HUES6 (cell line): ENCODE data around the gene B4GALT3.

Source experiments
- H3K27ac ChIP-seq: 2 replicates; pipeline ENCODE4 v1.7.0; 2013; ENCODE audit warnings: low read depth, mild to moderate bottlenecking, low read length, inconsistent platforms
- H3K27me3 ChIP-seq: 2 replicates; pipeline ENCODE4 v1.6.1; 2013; ENCODE audit warnings: low read length; ENCODE audit not compliant: control insufficient read depth, insufficient read depth
- H3K36me3 ChIP-seq: 2 replicates; pipeline ENCODE4 v1.6.1; 2013; ENCODE audit warnings: low read length; ENCODE audit not compliant: control insufficient read depth, insufficient read depth
- H3K4me1 ChIP-seq: 2 replicates; pipeline ENCODE4 v1.6.1; 2013; ENCODE audit warnings: low read length; ENCODE audit not compliant: control insufficient read depth, insufficient read depth
- H3K4me3 ChIP-seq: 2 replicates; pipeline ENCODE4 v1.5.1; 2013; ENCODE audit warnings: low read depth, low read length
- H3K9ac ChIP-seq: one replicate; pipeline ENCODE4 v1.6.1; 2013; ENCODE audit warnings: mild to moderate bottlenecking, low read length
- H3K9me3 ChIP-seq: 2 replicates; pipeline ENCODE4 v1.6.1; 2013; ENCODE audit warnings: low read depth, low read length; ENCODE audit not compliant: control insufficient read depth, insufficient read depth

B4GALT3 gene

DNA sequence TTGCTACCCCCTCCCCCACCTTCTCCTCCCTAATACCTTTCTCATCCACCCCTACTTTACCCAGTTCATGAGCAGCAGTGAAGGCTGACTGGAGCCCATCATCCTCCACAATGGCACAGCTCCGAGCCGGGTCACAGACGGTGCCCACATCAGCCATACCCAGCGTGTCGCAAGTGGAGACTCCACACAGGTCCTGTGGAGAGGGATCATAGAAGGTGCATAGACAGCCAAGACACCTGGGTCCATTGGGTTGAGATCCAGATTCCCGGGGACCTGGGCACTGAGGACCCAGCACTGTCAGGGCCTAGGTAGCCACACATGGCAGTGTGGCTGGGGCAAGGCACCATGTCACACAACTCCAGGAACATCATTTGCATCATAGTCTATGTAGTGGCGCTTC is 18.8 kb upstream of the B4GALT3 start:
- Histone ChIP-seq H3K9me3 (no peaks in the 10 kb centered on the region), H3K27ac (no peak overlapping the region), H3K4me1 (peaks cover 50% of the 10 kb centered on the region), H3K27me3 (no peaks in the 10 kb centered on the region), H3K9ac (no peak overlapping the region), H3K36me3 (peaks cover 21% of the 10 kb centered on the region), H3K4me3 (no peak overlapping the region)

DNA sequence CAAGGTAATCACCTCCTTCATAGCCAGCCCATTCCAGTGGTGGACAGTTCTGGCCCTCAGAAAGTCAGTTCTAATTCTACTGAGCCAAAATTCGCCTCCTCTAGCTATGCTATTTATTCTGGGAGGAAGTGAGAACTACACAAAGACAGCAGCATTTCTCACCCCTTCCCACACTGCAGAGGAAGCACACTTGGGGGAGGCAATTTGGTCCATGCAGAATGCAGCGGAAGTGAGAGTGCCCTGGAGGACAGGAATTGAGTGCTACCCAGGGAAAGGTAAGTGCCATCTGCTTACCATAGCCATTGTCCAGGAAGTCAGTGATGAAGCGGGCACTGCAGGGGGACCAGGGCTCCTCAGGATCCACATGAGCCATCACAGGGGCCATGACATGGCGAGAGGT is 17.9 kb upstream of the B4GALT3 start:
- Histone ChIP-seq H3K9me3 (no peaks in the 10 kb centered on the region), H3K27ac (no peak overlapping the region), H3K4me3 (no peak overlapping the region), H3K36me3 (peaks cover 21% of the 10 kb centered on the region), H3K9ac (no peak overlapping the region), H3K27me3 (no peaks in the 10 kb centered on the region), H3K4me1 (peaks cover 44% of the 10 kb centered on the region)

DNA sequence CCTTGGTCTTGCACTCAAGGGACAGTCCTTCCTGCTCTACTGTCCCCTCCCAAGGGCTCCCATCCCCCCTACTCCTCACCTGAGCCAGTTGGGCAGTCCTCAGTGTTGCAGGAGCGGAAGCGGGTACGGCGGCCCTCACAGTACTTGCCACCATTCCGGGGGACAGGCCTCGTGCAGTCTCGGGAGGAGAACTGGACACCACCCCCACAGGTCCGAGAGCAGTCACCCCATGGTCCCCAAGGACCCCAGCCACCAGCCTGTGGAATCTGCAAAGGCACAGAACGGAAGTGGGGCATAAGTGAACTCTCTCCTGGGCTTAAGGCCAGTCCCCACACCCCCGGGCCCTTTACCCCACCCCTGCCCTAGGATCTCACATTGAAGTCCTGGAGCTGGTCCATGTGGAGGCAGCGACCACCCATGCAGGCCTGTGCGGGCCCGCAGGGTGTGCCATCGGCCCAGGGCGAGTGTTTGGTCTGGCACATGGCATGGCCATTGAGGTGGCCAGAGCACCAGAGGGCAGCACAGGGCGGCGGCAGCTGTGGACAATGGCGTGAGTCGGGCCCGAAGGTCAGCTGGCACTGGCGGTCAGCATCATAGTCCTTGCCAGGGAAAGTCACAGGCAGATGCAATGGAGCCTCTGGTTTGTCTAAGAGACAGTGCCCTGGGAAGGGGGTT is 16.4 kb upstream of the B4GALT3 start:
- Histone ChIP-seq H3K4me3 (no peak overlapping the region), H3K27me3 (no peaks in the 10 kb centered on the region), H3K27ac (no peak overlapping the region), H3K36me3 (peaks cover 21% of the 10 kb centered on the region), H3K9me3 (no peaks in the 10 kb centered on the region), H3K9ac (no peak overlapping the region), H3K4me1 (peaks cover 29% of the 10 kb centered on the region)

DNA sequence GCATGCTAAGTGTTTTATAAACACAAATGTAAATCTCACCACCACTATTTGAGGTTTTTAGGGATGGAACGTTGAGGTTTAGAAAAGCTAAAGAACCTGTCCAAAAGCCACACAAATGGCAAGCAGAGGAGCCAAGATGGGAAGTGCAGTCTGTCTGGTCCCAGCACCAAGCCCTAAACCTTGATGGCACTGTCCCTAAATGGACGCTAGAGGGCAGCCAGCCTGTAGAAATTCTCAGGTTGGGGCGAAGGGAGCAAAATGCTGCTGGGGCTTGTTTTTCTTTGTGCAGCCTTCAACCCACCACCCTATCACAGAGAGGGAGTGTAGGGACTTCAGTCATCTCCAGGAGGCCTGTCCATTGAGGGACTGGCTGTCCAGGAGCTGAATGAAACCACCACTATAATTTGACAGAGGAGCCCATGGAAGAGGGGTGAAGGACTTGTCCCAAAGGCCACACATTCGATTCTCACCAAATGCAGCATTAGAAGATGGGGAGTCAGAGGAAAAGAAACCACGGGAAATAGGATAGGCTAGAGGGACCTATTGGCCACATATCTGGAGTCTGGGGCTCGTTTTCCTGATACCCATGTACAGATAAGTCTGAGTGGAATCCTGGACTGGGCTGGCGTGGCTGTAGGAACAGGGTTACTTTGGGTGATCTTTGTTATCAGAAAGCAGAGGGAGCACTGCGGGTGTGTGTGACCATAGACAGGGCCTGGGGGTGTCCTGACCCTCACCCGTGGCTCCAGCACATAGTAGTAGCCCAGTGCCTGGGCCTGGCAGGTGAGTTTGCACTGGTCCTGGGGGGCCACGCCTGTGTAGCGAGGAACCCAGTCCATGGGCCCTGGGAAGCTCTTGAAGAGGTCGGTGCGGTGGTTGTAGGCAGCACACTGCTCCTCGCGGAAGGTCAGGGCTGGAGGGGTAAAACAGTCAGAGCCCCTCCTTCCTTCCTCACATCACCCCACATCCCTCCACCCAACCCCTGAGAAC is 15.5 kb upstream of the B4GALT3 start:
- H3K27me3 ChIP-seq = no peaks in the 10 kb centered on the region
- H3K27ac ChIP-seq = no peak overlapping the region
- peaks cover 21% of the 10 kb centered on the region for H3K36me3 ChIP-seq
- no peak overlapping the region for H3K4me3 ChIP-seq
- H3K9me3 ChIP-seq = no peaks in the 10 kb centered on the region
- H3K9ac ChIP-seq = no peak overlapping the region
- H3K4me1 ChIP-seq = peaks cover 20% of the 10 kb centered on the region

DNA sequence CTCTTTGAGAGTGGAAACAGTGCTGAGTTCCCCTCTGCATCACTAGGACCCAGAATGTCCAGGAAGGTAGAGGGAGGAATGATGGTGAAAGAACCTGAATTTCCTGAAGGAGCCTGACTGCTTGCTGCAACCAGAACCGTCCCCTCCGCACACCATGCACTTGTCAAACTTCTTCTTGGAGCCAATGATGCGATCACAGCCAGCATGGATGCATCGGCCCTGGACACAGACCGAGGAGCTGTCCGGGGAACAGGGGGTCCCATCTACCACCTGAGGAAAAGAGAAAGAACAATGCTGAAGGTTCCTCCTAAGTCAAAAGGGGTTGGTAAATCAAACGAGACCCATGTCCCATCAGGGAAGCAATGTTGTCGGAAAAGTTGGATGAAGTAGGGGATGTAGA is 14.7 kb upstream of the B4GALT3 start:
- no peak overlapping the region for H3K9ac ChIP-seq
- H3K36me3 ChIP-seq = peaks cover 21% of the 10 kb centered on the region
- no peak overlapping the region for H3K27ac ChIP-seq
- H3K27me3 ChIP-seq = no peaks in the 10 kb centered on the region
- peaks cover 12% of the 10 kb centered on the region for H3K4me1 ChIP-seq
- no peaks in the 10 kb centered on the region for H3K9me3 ChIP-seq
- H3K4me3 ChIP-seq = no peak overlapping the region

DNA sequence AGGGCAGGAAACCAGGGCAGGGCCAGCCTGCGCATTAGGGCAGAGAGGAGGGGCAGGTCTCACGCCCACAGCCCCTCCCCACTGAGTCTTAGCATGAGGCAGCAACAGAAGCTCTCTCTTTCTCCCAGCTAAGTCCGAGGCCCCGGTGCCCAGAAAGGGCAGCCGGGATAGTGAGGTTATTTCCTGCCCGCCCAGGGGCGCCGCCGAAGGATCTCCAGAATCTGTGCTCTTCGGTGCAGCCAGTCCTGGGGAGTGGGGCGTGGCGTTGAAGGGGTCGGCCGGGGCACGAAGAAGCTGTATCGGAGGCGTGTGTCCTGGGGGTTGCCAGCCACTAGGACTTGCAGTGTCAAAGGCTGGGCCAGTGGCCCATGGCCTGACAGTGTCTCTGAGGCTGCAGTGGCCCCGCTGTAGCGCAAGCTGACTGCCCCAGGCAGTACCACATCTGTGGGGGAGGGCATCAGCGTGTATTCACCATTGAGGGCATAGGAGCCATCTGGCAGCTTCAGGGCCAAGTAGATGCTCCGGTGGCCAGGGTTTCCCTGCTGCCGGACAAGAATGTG is 13.7 kb upstream of the B4GALT3 start:
- no peak overlapping the region for H3K9ac ChIP-seq
- H3K4me3 ChIP-seq = no peak overlapping the region
- no peaks in the 10 kb centered on the region for H3K9me3 ChIP-seq
- H3K36me3 ChIP-seq = peaks cover 18% of the 10 kb centered on the region
- H3K27ac ChIP-seq = no peak overlapping the region
- no peaks in the 10 kb centered on the region for H3K27me3 ChIP-seq
- H3K4me1 ChIP-seq = peaks cover 6% of the 10 kb centered on the region

DNA sequence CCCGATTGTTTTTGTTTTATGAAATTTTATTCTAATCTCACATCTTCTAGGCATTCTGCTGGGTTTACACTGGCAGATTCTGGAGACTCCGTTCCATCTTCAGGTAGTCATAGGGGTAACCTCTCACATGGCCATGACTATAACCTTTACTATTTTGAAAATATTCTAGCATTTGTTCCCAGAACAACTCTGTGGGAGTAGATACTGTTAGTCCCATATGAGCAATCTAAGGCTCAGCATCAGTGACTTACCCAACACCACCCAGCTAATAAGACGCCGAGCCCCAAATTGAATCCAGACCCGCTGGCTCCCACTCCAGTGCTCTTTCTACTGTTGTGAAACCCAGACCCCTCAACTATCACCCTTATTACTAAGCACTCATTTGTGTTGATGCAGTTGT is 11.7 kb upstream of the B4GALT3 start:
- Histone ChIP-seq H3K36me3 (peaks cover 11% of the 10 kb centered on the region), H3K27me3 (no peaks in the 10 kb centered on the region), H3K9ac (no peak overlapping the region), H3K4me1 (peaks cover 6% of the 10 kb centered on the region), H3K9me3 (no peaks in the 10 kb centered on the region), H3K27ac (no peak overlapping the region), H3K4me3 (no peak overlapping the region)

DNA sequence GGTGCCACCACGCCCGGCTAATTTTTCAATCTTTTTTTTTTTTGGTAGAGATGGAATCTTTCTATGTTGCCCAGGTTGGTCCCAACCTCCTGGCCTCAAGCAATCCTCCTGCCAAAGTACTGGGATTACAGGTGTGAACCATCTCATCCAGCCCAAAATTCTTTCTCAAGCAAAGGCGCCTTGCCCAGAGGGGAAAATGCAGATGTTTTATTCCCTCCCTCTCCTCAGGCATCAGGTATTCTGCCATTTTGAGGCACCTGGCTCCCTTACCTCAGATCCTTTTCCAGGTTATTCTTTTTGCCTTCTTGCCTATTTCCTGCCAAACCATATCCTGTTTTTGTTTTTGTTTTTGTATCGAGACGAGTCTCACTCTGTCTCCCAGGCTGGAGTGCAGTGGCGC is 11.1 kb upstream of the B4GALT3 start:
- Histone ChIP-seq H3K27ac (no peak overlapping the region), H3K4me1 (peaks cover 6% of the 10 kb centered on the region), H3K27me3 (no peaks in the 10 kb centered on the region), H3K4me3 (no peak overlapping the region), H3K9me3 (no peaks in the 10 kb centered on the region), H3K36me3 (peaks cover 11% of the 10 kb centered on the region), H3K9ac (no peak overlapping the region)

DNA sequence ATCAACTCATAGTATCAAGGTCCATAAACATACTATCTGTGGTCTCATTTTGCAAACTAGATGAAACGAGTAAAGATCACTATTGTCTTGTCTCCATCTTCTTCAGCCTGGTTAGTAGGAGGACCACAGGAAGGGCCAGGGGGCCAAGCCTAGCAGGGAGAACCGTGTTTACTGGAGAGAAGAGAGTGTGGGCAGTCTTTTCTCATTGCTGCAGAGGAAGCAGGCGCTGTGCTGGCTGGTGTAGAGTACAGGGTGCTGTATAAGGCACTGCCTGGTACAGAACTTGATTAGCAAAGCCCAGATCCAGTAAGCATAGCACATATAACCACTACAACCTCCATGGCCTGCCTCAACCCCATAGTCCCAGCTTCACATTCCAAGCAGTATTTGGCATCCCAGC is 10.0 kb upstream of the B4GALT3 start:
- no peak overlapping the region for H3K27ac ChIP-seq
- no peaks in the 10 kb centered on the region for H3K27me3 ChIP-seq
- H3K9ac ChIP-seq = no peak overlapping the region
- peaks cover 6% of the 10 kb centered on the region for H3K4me1 ChIP-seq
- no peaks in the 10 kb centered on the region for H3K9me3 ChIP-seq
- H3K4me3 ChIP-seq = no peak overlapping the region
- peaks cover 11% of the 10 kb centered on the region for H3K36me3 ChIP-seq

DNA sequence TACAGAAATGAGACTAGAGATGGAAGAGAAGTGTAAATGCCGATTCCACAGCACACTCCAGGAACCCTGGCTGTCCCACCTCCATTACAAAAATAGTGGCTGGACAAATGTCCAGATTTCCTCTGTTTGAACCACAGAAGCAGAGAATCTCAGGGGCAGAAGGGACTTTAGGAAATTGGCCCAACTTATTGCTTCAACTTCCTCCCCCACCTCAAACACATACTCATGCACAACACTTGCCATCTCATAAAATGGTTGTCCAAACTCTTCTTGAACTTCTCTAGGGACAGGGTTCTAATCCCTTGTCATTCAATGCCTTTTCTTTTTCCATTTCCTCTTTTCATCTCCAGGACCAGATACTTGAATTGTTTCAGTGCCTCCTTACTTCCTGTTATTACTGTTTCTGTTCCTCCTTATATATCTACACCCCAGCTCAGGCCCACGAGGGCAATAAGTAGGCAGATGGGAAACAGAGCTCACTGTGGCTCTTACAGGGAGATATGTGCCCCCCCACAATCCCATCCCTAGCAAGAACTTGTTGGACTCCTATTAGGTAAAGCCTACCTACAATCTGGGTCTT is 8.5 kb upstream of the B4GALT3 start:
- Histone ChIP-seq H3K4me3 (no peak overlapping the region), H3K9ac (no peak overlapping the region), H3K36me3 (no peaks in the 10 kb centered on the region), H3K27ac (no peak overlapping the region), H3K27me3 (no peaks in the 10 kb centered on the region), H3K9me3 (no peaks in the 10 kb centered on the region), H3K4me1 (no peaks in the 10 kb centered on the region)

DNA sequence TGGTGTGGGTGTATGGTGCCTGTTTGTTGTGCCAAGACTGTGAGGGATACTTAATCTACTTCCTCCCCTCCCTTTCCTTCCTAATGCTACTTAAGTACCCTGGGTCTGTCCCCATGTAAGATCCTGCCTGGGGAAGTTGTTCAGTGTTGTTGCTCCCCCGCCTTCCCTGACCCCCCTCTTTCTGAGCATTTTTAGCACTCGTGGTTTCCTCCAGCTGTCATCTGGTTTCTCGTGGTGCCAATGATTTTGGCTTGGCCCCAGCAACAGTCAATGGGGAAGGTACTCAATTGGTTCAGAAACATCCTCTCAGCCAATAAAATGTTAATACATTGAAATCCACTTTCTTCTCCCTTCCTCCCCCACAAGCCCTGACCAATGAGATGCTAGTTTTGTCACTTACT is 8.0 kb upstream of the B4GALT3 start:
- Histone ChIP-seq H3K9ac (no peak overlapping the region), H3K4me3 (no peak overlapping the region), H3K27ac (no peak overlapping the region)

More for the DNA sequence above, 8.0 kb upstream of the B4GALT3 start:
- Histone ChIP-seq H3K9me3 (no peaks in the 10 kb centered on the region), H3K4me1 (no peaks in the 10 kb centered on the region), H3K27me3 (no peaks in the 10 kb centered on the region), H3K36me3 (no peaks in the 10 kb centered on the region)
